ENCODE results near the gene ATP2C1. TPM values are rescaled to one million over a fixed set of nuclear protein-coding genes. Genes with fewer than 3 reads are reported as not detected.
A peak's percentile ranks its signal among the peaks of the same experiment; 100 is the strongest.

Gene ATP2C1
- total and polyA plus RNA-seq, 9 of the 15 experiments (the other 6 are each of a cell fraction or from before 2014, with no cell fraction given) = 10.0 to 53.5 (median 27.9) TPM

- no peak for TF ChIP-seq CLOCK (CRISPR knock-in tag; IDR thresholded peaks at IDR 0.05; ENCODE audit: borderline replicate concordance)
- TF ChIP-seq PBX2 (CRISPR knock-in tag; IDR thresholded peaks at IDR 0.05; ENCODE audit: low read depth) = no peak
- TF ChIP-seq PBX2 (tag; conservative IDR thresholded peaks at IDR 0.05; ENCODE audit: low read depth) = peak; percentile 81
- no peak for TF ChIP-seq NR1H2 (CRISPR knock-in tag; IDR thresholded peaks at IDR 0.05)
- TF ChIP-seq ZBTB34 (CRISPR knock-in tag; IDR thresholded peaks at IDR 0.05) = no peak
- TF ChIP-seq EP300 (IDR thresholded peaks at IDR 0.05; ENCODE audit: low read length) = peak; percentile 92
- peak; percentile 94 for TF ChIP-seq TEAD4 (IDR thresholded peaks at IDR 0.05; ENCODE audit: low read length)
- no peak for TF ChIP-seq TEAD4 (CRISPR knock-in tag; IDR thresholded peaks at IDR 0.05; ENCODE audit: borderline replicate concordance)
- TF ChIP-seq POU5F1 (IDR thresholded peaks at IDR 0.05; ENCODE audit: borderline replicate concordance, low read depth, low read length, partially characterized antibody) = no peak
- TF ChIP-seq STAT5A (IDR thresholded peaks at IDR 0.05; ENCODE audit: borderline replicate concordance, low read length) = peak; percentile 84
- peak; percentile 77 for TF ChIP-seq C11orf30 (IDR thresholded peaks at IDR 0.05; ENCODE audit: low read depth)
- no peak for TF ChIP-seq TCFL5 (CRISPR knock-in tag; conservative IDR thresholded peaks at IDR 0.05)
- TF ChIP-seq THRAP3 (IDR thresholded peaks at IDR 0.05; ENCODE audit: borderline replicate concordance) = no peak
- no peak for TF ChIP-seq TAF1 (IDR thresholded peaks at IDR 0.05; ENCODE audit: control insufficient read depth, extremely low read depth, insufficient read depth, low read length, severe bottlenecking)
- TF ChIP-seq ZBED1 (IDR thresholded peaks at IDR 0.05) = 0 out of 2 replicates have a peak, but pooled peaks have one; percentile 15
- peak; percentile 38; the same call in 1 of the 2 replicates for TF ChIP-seq MBD2 (IDR thresholded peaks at IDR 0.05; ENCODE audit: borderline replicate concordance, low read depth)
- TF ChIP-seq MCM2 (IDR thresholded peaks at IDR 0.05; ENCODE audit: low read depth) = no peak
- no peak for TF ChIP-seq ZNF280A (IDR thresholded peaks at IDR 0.05; ENCODE audit: low read depth, partially characterized antibody)
Observed at GRCh38 chr3:130850044-130850797, 43.7 kb upstream of the ATP2C1 start (continued).
